GM04504 (cell line): ENCODE data around the gene SLC11A1.

ENCODE experiments used
- DNase-seq: peaks from one replicate; pipeline ENCODE4 v3.0.0-alpha.2; 2012; ENCODE audit warnings: low read depth

The SLC11A1 gene

GRCh38 chr2:218393750-218394290 lies 11.7 kb downstream of the SLC11A1 start:
- DNase-seq, result no peak

GRCh38 chr2:218394298-218395089 lies 12.4 kb downstream of the SLC11A1 start:
- DNase-seq, result no peak

GRCh38 chr2:218395090-218395444 lies 13.0 kb downstream of the SLC11A1 start:
- no peak for DNase-seq

- DNase-seq, result no peak
Observed at GRCh38 chr2:218395456-218395825, 13.4 kb downstream of the SLC11A1 start.

GRCh38 chr2:218395826-218396687 lies 14.0 kb downstream of the SLC11A1 start:
- peak; percentile 95 for DNase-seq

- DNase-seq, result no peak
Observed at GRCh38 chr2:218396688-218397462, 14.8 kb downstream of the SLC11A1 start.

GRCh38 chr2:218397463-218397819 lies 15.4 kb downstream of the SLC11A1 start:
- no peak for DNase-seq

GRCh38 chr2:218397820-218398436 lies 15.9 kb downstream of the SLC11A1 start:
- DNase-seq, result peak; percentile 61

GRCh38 chr2:218398437-218399390 lies 16.6 kb downstream of the SLC11A1 start:
- peak; percentile 48 for DNase-seq

- DNase-seq, result peak; percentile 95
Observed at GRCh38 chr2:218399391-218400166, 17.5 kb downstream of the SLC11A1 start, which contains the start of gene CTDSP1. TSS of gene CTDSP1 (plus strand) at chr2:218399868. CDS start at chr2:218400091, 223 bp downstream.

- DNase-seq, result no peak
Observed at GRCh38 chr2:218400167-218400929, 18.3 kb downstream of the SLC11A1 start.

- no peak for DNase-seq
Observed at GRCh38 chr2:218400930-218401881, 19.1 kb downstream of the SLC11A1 start.

- no peak for DNase-seq
Observed at GRCh38 chr2:218401890-218402289, 19.8 kb downstream of the SLC11A1 start.

- DNase-seq, result no peak
Observed at GRCh38 chr2:218402491-218402901, 20.4 kb downstream of the SLC11A1 start.

GRCh38 chr2:218402911-218403411 lies 20.9 kb downstream of the SLC11A1 start:
- DNase-seq, result no peak

- DNase-seq, result no peak
Observed at GRCh38 chr2:218403810-218404209, 21.7 kb downstream of the SLC11A1 start.

- no peak for DNase-seq
Observed at GRCh38 chr2:218404351-218405085, 22.4 kb downstream of the SLC11A1 start.
